GM18502 (cell line): ENCODE data around the gene RSPH1.

Source experiments
- ATAC-seq: cut with Tn5 transposase; IDR thresholded peaks from one replicate; pipeline ENCODE4 v1.9.1; 2021; ENCODE audit warnings: mild to moderate bottlenecking; ENCODE audit not compliant: unreplicated experiment, poor library complexity

The RSPH1 gene

GRCh38 chr21:42532466-42533181 lies 36.6 kb upstream of the RSPH1 start:
- ATAC-seq: no peak

DNA sequence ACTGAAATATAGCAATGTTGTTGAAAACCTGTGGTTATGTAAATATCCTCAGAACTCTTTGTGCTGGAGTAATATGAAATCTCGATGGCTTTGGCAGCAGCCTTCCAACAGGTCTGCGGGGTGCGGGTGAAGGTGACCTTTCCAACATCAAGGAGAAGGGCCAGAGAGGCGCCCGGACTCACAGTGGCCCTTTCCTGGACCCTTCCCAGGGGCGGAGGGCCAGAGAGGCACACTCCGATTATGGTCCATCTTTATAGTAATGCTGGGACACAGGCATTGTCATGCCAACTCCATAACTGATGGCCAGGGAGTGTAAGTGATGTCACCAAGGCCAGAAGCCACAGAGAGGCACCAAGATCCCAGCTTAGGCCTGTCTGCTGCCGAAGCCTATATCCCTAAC lies 35.7 kb upstream of the RSPH1 start:
- ATAC-seq: no peak

- ATAC-seq: no peak
Measured at GRCh38 chr21:42530167-42530518, 34.1 kb upstream of the RSPH1 start.

- no peak for ATAC-seq
Measured at GRCh38 chr21:42527489-42528158, 31.6 kb upstream of the RSPH1 start.

DNA sequence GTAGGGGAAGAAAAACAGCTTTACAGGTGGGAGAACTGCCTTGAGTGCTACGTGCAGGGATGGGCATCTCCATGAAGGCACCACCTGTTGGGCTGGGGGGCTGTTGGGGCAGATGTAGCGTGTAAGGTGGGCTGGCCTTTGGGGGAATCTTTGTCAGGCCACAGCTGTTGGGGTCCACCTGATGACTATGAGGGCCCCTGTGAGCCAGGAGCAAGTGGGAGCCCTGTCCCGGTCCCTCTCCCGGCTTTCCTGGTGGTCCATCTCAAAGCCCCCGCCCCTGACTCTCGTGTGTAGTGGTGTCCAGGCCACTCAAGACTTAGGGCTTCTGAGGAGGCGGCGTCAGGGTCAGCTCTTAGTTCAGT lies 31.1 kb upstream of the RSPH1 start:
- ATAC-seq: no peak

DNA sequence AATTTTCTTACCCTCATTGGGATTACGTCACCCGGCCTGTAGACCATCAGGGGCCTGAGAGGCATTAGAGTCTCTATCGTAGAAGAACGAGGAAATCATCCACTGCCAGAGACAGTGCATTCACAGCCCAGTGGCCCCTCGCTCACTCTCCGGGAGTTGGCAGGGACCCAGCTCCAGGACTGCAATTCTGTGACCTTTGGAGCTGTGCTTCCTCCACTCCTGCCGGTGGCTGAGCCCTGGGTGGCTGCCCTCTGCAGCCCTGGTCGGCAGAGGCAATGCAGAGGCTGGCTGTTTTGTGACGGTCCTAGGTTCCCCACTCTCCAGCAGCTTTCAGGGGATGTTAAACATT lies 30.3 kb upstream of the RSPH1 start:
- ATAC-seq: no peak

DNA sequence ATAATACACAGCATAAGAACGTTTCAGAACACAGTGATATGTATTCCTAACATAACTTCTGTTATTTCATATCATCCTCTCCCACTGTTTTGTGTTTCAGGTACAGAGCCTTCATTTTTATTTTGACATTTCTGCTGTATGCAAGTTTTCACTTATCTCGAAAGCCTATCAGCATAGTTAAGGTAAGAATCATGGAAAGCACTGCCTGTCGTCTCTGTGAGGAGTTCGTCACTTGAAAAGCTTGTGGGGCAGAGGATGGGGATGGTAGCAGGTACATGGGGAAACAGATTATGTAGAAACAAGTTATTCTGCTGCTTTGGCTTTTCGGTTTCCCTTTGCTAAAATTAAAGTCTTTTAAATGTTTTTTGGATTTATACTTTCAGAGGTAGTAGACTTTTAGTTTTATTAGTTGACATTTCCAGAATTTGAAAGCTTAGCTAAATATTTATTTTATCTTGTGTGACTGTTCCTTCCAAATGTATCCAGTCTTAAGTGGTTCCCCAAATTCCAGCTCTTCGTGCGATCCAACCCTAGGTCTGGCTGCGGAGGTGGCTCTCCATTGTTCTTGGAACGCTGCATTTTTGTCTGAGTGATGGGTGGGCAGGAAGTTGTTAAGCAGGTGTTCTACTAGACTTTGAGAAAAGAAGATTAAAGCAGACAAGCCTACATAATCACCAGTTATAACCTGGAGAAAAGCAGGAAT lies 29.8 kb upstream of the RSPH1 start:
- ATAC-seq: no peak

DNA sequence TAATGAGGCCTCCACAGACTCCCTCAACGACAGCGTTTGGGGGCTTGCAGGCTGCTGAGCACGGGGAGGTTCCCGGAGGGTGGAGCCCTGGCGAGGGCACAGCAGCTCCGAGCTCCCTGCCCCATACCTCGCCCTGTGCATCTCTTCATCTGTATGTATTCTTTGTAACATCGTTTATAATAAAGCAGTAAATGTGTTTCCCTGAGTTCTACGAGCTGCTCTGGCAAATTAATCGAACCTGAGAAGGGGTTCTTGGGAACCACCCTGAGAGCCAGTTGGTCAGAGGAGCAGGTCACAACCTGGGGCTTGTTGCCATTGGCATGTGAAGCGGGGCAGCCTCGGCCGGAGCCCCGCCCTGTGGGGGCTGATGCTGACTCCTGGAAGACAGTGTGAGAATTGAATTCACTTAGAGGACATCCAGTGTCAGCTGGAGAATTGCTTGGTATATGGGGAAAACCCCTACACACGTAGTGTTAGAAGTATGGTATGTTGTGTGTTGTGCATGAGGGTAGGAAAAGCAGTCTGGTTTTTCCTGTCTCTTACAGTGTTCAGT lies 29.1 kb upstream of the RSPH1 start:
- ATAC-seq: peak; percentile 28

- ATAC-seq: peak; percentile 78
Measured at GRCh38 chr21:42524341-42525028, 28.5 kb upstream of the RSPH1 start.

DNA sequence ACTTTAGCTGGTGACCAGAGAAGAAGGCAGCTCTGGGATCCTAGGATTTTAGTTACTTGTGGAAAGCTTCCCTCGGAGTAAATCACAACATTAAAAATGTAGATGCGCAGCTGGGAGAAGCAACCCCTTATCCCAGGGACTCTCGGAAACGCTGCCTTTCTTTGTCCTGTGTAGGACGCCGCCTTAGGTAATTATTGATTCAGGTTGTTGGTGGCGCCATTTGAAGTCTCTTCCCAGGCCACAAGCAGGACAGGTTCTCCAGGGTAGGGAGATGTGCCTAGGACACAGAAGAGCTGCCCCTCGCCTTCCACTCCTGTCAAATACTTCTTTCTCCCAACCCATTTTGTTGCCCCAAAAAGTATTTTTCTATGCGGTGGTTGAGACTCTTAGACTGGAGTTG lies 27.9 kb upstream of the RSPH1 start:
- no peak for ATAC-seq

DNA sequence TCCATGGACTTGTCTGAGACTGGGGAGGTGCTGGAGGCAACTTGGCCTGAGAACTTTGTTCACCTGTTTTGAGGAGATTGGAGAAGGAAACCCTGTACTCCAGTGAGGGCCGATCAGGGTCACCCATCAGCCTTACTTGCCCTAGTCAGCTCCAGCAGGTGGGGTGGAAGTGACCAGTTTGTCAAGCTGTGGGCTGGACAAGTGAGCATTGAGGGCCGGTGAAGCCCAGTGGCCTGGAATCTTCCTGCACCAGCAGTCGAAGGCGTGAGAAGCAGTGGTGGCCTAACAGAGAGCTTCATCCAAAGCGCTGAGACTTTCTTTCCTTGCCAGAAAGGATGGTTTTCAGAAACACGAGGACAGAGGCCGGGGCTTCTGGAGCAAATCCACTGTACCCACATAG lies 27.2 kb upstream of the RSPH1 start:
- no peak for ATAC-seq

- no peak for ATAC-seq
Measured at GRCh38 chr21:42522771-42523170, 26.7 kb upstream of the RSPH1 start.

DNA sequence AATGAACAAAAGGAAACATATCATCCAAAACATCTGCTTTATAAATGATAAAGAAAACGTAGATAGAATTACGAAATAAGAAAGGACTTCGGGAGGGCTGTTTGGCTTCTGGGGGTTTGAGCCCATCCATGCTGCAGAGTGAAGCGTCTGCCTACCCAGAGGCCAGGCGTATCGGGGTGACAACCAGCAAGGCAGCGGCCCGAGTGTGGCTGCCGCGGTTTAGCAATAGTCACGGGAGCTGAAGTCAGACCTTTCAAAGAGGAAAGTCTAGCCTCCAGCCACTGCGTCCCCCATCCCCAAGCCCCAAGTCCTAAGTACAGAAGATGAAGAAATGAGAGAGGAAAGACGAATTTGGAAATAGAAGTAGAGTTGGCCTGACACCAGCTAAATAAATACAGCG lies 26.2 kb upstream of the RSPH1 start:
- ATAC-seq: no peak

- no peak for ATAC-seq
Measured at GRCh38 chr21:42521805-42522204, 25.8 kb upstream of the RSPH1 start.

DNA sequence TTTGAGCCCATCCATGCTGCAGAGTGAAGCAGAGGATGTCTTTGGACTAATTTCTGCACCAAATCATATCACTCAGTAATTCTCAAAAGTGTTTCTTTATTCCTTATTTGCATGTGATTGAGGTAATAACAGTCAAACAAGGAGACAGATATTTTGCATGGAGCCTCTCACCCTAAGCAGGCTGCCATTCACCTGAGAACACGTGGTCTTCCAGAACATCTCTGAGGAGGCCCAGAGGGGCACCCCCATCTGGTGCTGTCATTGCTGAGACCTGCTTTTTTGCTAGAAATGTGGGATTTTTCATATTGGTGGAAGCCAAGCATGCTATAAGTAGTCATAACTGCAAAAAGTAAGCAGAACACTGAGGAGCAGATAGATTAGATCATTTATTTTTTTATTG lies 25.4 kb upstream of the RSPH1 start:
- no peak for ATAC-seq

- no peak for ATAC-seq
Measured at GRCh38 chr21:42520628-42521253, 24.7 kb upstream of the RSPH1 start.

DNA sequence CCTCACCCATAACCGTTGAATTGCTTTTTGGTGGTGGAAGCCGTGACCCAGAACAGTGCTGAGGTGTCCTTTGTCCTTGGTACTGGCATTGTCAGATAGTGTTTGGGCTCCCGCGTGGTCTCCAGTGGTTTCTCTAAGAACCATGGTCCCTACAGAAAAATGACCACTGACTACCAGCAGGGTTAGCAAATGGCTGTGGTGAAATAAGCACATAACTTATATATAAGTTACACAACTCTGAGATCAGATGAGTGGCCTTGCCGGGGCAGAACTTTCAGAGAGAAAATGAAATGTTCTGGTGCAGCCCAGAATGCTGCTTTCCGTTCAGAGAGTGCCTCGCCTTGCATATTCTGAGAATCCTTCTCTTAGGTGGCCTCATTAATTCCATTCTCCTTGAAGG lies 22.6 kb upstream of the RSPH1 start:
- ATAC-seq: no peak

GRCh38 chr21:42518215-42518614 lies 22.2 kb upstream of the RSPH1 start:
- ATAC-seq: no peak

- no peak for ATAC-seq
Measured at GRCh38 chr21:42515708-42516502, 19.9 kb upstream of the RSPH1 start.

GRCh38 chr21:42514883-42515228 lies 18.8 kb upstream of the RSPH1 start:
- ATAC-seq: no peak
